WERI-Rb-1 (cell line): ENCODE results near the gene ACTN2.
"Not testable (repeated sequence)": the region's sequence is repeated elsewhere in the genome, so short reads cannot be mapped to it uniquely, and the experiment has no call there.

Experiments used
- DNase-seq: peaks from one replicate; pipeline ENCODE4 v3.0.0-alpha.2; 2020
- H3K27ac ChIP-seq: fragments of 250-450 bp; sonication (Bioruptor Pico); 2 replicates; pipeline ENCODE4 v1.5.1; 2020; ENCODE audit warnings: mild to moderate bottlenecking, moderate library complexity
- H3K27me3 ChIP-seq: fragments of 250-450 bp; sonication (Bioruptor Pico); 2 replicates; pipeline ENCODE4 v1.5.1; 2021; ENCODE audit warnings: mild to moderate bottlenecking, low read depth, moderate library complexity; ENCODE audit not compliant: insufficient read depth, severe bottlenecking
- H3K36me3 ChIP-seq: fragments of 250-450 bp; sonication (Bioruptor Pico); 2 replicates; pipeline ENCODE4 v1.5.1; 2020; ENCODE audit warnings: mild to moderate bottlenecking, moderate library complexity
- H3K4me3 ChIP-seq: 2 replicates; pipeline ENCODE4 v1.5.1; 2011; ENCODE audit warnings: low read depth, mild to moderate bottlenecking, control low read depth, low read length
- H3K9me3 ChIP-seq: fragments of 250-450 bp; sonication (Bioruptor Pico); 2 replicates; pipeline ENCODE4 v1.5.1; 2021; ENCODE audit warnings: mild to moderate bottlenecking, moderate library complexity; ENCODE audit not compliant: severe bottlenecking
- TF ChIP-seq, protein P1 (sequence below): IDR thresholded peaks from 2 replicates; pipeline ENCODE4 v1.5.1; 2011; ENCODE audit warnings: low read depth, mild to moderate bottlenecking, control low read depth, inconsistent platforms, low read length

Gene ACTN2

DNA sequence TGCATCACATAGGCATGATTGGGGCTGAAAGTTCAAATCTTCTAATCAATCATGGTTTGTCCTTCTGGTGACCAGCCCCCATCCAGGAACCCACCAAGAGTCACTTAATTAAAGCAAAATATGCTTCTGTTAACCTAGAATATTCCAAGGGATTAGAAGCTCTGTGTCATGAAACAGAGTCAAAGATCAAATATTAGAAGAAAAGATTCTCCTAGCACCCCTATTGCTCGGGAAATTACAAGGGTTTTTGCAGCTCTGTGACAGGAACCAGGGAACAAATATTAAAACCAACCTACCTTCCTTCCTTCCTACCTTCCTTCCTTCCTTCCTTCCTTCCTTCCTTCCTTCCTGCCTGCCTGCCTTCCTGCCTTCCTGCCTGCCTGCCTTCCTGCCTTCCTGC is 31.8 kb upstream of the ACTN2 start:
- Histone ChIP-seq H3K4me3 (no peak overlapping the region), H3K27ac (no peak overlapping the region), H3K36me3 (no peaks in the 10 kb centered on the region), H3K27me3 (no peaks in the 10 kb centered on the region), H3K9me3 (no peaks in the 10 kb centered on the region)
- DNase-seq = no peak
- TF ChIP-seq, protein P1, sequence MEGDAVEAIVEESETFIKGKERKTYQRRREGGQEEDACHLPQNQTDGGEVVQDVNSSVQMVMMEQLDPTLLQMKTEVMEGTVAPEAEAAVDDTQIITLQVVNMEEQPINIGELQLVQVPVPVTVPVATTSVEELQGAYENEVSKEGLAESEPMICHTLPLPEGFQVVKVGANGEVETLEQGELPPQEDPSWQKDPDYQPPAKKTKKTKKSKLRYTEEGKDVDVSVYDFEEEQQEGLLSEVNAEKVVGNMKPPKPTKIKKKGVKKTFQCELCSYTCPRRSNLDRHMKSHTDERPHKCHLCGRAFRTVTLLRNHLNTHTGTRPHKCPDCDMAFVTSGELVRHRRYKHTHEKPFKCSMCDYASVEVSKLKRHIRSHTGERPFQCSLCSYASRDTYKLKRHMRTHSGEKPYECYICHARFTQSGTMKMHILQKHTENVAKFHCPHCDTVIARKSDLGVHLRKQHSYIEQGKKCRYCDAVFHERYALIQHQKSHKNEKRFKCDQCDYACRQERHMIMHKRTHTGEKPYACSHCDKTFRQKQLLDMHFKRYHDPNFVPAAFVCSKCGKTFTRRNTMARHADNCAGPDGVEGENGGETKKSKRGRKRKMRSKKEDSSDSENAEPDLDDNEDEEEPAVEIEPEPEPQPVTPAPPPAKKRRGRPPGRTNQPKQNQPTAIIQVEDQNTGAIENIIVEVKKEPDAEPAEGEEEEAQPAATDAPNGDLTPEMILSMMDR = no peak

DNA sequence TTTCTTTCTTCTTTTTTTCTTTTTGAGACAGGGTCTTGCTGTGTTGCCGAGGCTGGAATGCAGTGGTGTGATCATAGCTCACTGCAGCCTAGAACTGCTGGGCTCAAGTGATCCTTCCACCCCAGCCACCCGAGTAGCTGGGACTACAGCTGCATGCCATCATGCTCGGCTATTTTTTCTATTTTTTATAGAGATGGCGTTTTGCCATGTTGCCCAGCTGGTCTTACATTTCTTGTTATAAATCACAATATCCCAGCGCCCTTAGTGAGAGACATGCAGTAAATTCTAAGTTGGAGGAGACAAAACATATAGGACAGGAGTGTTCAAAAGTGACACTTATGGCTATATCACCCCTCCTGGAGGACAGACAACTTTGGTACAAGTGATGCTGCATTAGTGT is 31.3 kb upstream of the ACTN2 start:
- no peaks in the 10 kb centered on the region for H3K27me3 ChIP-seq
- H3K4me3 ChIP-seq = no peak overlapping the region
- no peak overlapping the region for H3K27ac ChIP-seq
- no peaks in the 10 kb centered on the region for H3K36me3 ChIP-seq
- TF ChIP-seq, protein P1 = no peak
- DNase-seq = no peak
- no peaks in the 10 kb centered on the region for H3K9me3 ChIP-seq

DNA sequence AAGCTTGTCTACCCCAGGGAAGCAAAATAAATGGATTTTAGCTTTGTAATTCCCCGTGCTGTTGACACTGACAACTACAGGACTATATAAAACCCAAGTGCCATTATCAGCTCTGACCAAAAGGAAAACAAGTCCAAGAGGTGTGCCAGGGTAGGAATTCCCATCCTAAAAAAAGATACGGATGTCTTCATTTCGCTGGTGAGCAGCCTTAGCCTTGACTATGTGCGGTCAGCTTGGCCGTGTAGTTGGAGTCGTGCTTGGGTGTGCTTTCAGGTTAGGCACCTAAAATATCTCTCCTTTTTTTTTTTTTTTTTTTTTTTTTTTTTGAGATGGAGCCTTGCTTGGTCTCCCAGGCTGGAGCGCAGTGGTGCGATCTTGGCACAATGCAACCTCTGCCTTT is 28.9 kb upstream of the ACTN2 start:
- no peaks in the 10 kb centered on the region for H3K36me3 ChIP-seq
- no peaks in the 10 kb centered on the region for H3K27me3 ChIP-seq

DNA sequence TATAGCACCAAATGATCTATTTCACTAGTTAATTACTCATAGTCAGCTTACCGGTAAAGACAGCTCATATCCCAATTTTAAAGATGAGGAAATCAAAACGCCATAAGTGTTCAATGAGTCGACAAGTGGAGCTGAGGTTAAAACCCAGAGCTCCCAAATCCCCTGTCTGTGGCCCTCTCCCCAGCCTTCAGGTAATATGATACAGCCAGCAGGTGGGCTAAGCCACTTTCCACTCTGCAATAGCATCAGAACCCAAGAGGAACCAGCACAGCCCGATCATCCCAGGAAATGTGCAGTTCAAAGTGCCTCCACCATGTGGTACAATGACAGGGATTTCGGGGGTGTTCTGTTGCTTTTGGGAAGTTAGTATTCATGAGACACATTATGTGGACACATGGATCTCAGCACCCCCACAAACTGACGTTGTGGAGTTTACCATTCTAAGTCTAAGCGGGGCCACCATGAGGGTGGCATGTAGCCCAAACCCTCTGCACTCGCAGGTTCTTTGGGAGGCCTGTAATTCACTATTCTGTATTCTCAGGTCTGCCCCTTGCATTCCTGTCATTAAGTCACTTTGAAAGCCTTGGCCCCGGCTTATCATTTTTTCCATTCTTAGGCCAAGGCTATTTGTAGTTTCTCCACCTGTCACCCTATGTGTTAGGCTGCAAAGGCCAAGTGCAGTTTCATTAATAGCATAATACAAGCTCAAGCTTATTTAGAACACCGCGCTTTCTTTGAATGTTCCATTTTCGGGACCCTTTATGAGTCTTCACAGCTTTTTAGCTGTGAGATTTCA is 26.3 kb upstream of the ACTN2 start:
- H3K4me3 ChIP-seq = no peak overlapping the region
- TF ChIP-seq, protein P1 = no peak
- no peak overlapping the region for H3K27ac ChIP-seq
- H3K9me3 ChIP-seq = no peaks in the 10 kb centered on the region
- DNase-seq = peak; percentile 62
- H3K36me3 ChIP-seq = no peaks in the 10 kb centered on the region
- H3K27me3 ChIP-seq = no peaks in the 10 kb centered on the region

More for the DNA sequence above, 28.9 kb upstream of the ACTN2 start:
- DNase-seq = no peak
- H3K4me3 ChIP-seq = no peak overlapping the region
- no peak overlapping the region for H3K27ac ChIP-seq
- TF ChIP-seq, protein P1 = no peak
- H3K9me3 ChIP-seq = no peaks in the 10 kb centered on the region

DNA sequence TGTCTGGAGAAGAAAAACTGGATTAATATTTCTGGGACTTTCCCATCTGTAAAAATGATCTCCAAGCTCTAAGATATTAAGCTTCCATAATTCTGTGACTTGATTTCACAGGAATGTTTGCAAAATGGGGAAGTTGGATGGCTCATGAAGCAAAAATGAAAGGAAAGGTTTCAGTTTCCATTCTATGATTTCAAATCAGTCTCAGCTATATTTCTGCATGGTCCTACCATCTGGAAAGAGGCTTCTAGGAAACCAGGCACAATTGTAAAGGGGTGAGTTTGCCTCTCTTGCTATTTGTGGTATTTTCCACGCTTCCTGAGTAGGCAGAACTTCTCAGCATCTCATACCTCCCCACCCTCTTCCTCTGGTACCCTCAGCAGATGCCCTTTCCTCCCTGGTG is 22.4 kb upstream of the ACTN2 start:
- Histone ChIP-seq H3K36me3 (no peaks in the 10 kb centered on the region), H3K27me3 (no peaks in the 10 kb centered on the region), H3K9me3 (no peaks in the 10 kb centered on the region), H3K27ac (no peak overlapping the region), H3K4me3 (no peak overlapping the region)
- DNase-seq = no peak
- TF ChIP-seq, protein P1 = no peak

DNA sequence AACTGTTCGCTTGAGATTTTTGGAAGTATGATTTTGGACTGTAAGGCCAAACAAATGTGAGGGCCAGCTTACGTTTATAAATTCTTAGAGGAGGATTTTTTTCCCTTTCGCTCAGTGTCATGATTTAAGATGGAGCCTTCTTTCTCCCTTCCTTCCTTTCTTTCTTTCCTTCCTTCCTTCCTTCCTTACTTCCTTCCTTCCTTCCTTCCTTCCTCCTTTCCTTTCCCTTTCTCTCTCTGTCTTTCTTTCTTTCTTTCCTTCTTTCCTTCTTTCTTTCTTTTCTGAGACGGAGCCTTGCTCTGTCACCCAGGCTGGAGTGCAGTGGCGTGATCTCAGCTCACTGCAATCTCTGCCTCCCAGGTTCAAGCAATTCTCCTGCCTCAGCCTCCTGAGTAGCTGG is 17.4 kb upstream of the ACTN2 start:
- H3K36me3 ChIP-seq, H3K9me3 ChIP-seq, H3K4me3 ChIP-seq, DNase-seq, H3K27ac ChIP-seq, H3K27me3 ChIP-seq: not testable (repeated sequence)
